Measurements from ENCODE around the gene FUZ. TPM values are rescaled to one million over a fixed set of nuclear protein-coding genes. Genes with fewer than 3 reads are reported as not detected.

FUZ gene
- total and polyA plus RNA-seq, 2 donors (not counting 1 experiment from before 2014, with no cell fraction given), result 30.2 to 31.5 TPM

DNA sequence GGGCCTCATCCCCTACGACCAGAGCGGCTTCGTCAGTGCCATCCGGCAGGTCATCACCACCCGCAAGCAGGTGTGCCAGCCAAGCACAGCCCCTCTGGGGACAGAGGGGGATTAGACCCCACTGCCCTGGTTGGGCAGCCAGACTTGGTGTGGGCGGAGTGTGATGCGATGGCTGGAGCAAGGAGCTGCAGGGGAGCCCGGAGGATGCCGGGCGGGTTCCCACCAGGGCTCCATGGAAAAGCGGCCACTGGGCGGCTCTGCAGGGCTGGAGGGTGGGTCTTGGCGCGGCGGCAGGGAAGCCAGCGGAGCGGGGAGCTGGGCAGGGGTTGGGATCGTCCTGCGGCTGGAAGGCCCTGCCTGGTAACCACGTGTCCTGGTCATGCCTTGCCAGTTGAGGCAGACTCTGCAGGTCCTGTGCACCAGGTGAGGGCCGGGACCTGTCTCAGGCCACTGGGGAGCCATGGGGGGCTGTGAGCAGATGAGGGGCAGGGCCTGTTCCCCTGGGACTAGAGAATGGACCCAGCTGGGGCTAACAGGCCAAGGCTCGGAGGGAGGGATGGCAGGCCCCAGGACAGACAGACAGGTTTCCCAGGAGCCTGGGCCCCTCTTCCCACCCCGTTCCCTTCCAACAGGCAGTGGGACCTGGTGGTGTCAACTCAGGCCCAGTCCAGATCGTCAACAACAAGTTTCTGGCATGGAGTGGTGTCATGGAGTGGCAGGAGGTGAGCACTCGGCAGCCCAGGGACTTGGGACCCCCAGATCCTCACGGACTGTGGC lies 44.2 kb upstream of the FUZ start:
- peaks cover 0 to 55% of the 10 kb centered on the region in 2 experiments for H3K36me3 ChIP-seq (replicated peaks in 1 of 2; ENCODE audit: control extremely low read depth in 1 of 2, control insufficient read depth in 1 of 2, extremely low read depth in 1 of 2, insufficient read depth in 2 of 2, low read length in 1 of 2)
- CTCF ChIA-PET, result no interaction called here
- H2AFZ ChIP-seq (ENCODE audit: insufficient read depth, low read depth, low read length, poor library complexity, severe bottlenecking), result no peak overlapping the region
- WGBS (ENCODE audit: insufficient coverage), result 94% methylated on average over 25 of the region's 26 CpGs
- H3K9me3 Mint-ChIP-seq (ENCODE audit: insufficient read depth), result no peaks in the 10 kb centered on the region
- no peak overlapping the region for H3K9ac ChIP-seq (ENCODE audit: low read length)
- H3K27ac Mint-ChIP-seq, result no peak overlapping the region
- H3K9me3 ChIP-seq (ENCODE audit: control extremely low read depth in 1 of 3, control insufficient read depth in 2 of 3, insufficient read depth in 1 of 3, low read length in 2 of 3), result no peaks in the 10 kb centered on the region
- peaks cover 13 to 18% of the 10 kb centered on the region in 2 donors for H3K4me1 ChIP-seq (ENCODE audit: control insufficient read depth in 2 of 2, insufficient read depth in 2 of 2, low read length in 2 of 2)
- intact Hi-C loops (cut with micrococcal nuclease), result no loop called here
- DNase-seq, result peak; percentile 33
- no peak overlapping the region for H3K4me3 ChIP-seq (ENCODE audit: control extremely low read depth in 1 of 5, extremely low read depth in 1 of 5, insufficient read depth in 1 of 5, low read depth in 2 of 5, low read length in 4 of 5)
- H4K20me1 ChIP-seq (ENCODE audit: control insufficient read depth, insufficient read depth, low read length, poor library complexity, severe bottlenecking), result peaks cover 92% of the 10 kb centered on the region
- POLR2A ChIA-PET, result no interaction called here
- no peak for ATAC-seq (ENCODE audit: low read depth)
- no peak overlapping the region for H3K4me3 Mint-ChIP-seq
- no peaks in the 10 kb centered on the region for H3K27me3 ChIP-seq (replicated peaks in 1 of 4; ENCODE audit: control extremely low read depth in 1 of 4, control insufficient read depth in 3 of 4, insufficient read depth in 4 of 4, low read length in 3 of 4)
- TF ChIP-seq EZH2 (IDR thresholded peaks at IDR 0.05; ENCODE audit: borderline replicate concordance, insufficient read depth, low read depth, low read length, poor library complexity, severe bottlenecking) (no peak), CTCF (IDR thresholded peaks at IDR 0.05) (no peak)
- H3K27ac ChIP-seq (ENCODE audit: low read length in 2 of 2), result no peak overlapping the region
- H3K4me1 Mint-ChIP-seq, result peaks cover 15% of the 10 kb centered on the region
- no peaks in the 10 kb centered on the region for H3K27me3 Mint-ChIP-seq
- no peak overlapping the region for H3K4me2 ChIP-seq (replicated peaks; ENCODE audit: low read depth, low read length, poor library complexity, severe bottlenecking)
- peaks cover 19% of the 10 kb centered on the region for H3K79me2 ChIP-seq (ENCODE audit: control insufficient read depth, insufficient read depth, low read length)

- Mint-ChIP-seq H3K27me3 (no peaks in the 10 kb centered on the region), H3K4me3 (no peak overlapping the region), H3K27ac (no peak overlapping the region), H3K9me3 (ENCODE audit: insufficient read depth) (no peaks in the 10 kb centered on the region), H3K4me1 (peaks cover 19% of the 10 kb centered on the region)
- peaks cover 17 to 24% of the 10 kb centered on the region in 2 donors for H3K4me1 ChIP-seq (ENCODE audit: control insufficient read depth in 2 of 2, insufficient read depth in 2 of 2, low read length in 2 of 2)
- no peak for DNase-seq
- no peaks in the 10 kb centered on the region for H3K27me3 ChIP-seq (replicated peaks in 1 of 4; ENCODE audit: control extremely low read depth in 1 of 4, control insufficient read depth in 3 of 4, insufficient read depth in 4 of 4, low read length in 3 of 4)
- intact Hi-C loops (cut with micrococcal nuclease), result no loop called here
- H3K27ac ChIP-seq (ENCODE audit: low read length in 2 of 2), result no peak overlapping the region
- H3K9ac ChIP-seq (ENCODE audit: low read length), result no peak overlapping the region
- H4K20me1 ChIP-seq (ENCODE audit: control insufficient read depth, insufficient read depth, low read length, poor library complexity, severe bottlenecking), result peaks cover 95% of the 10 kb centered on the region
- H3K9me3 ChIP-seq (ENCODE audit: control extremely low read depth in 1 of 3, control insufficient read depth in 2 of 3, insufficient read depth in 1 of 3, low read length in 2 of 3), result no peaks in the 10 kb centered on the region
- ChIA-PET POLR2A (interaction anchor here (0.6 kb wide), 1 partner anchor 46 kb away, joined by 5 read pairs; no protein-coding TSS in a partner anchor), CTCF (no interaction called here)
- no peak overlapping the region for H3K4me3 ChIP-seq (ENCODE audit: control extremely low read depth in 1 of 5, extremely low read depth in 1 of 5, insufficient read depth in 1 of 5, low read depth in 2 of 5, low read length in 4 of 5)
- no peak overlapping the region for H2AFZ ChIP-seq (ENCODE audit: insufficient read depth, low read depth, low read length, poor library complexity, severe bottlenecking)
- no peak for TF ChIP-seq EZH2 (IDR thresholded peaks at IDR 0.05; ENCODE audit: borderline replicate concordance, insufficient read depth, low read depth, low read length, poor library complexity, severe bottlenecking)
- TF ChIP-seq CTCF (IDR thresholded peaks at IDR 0.05), result no peak
- no peak for ATAC-seq (ENCODE audit: low read depth)
- H3K36me3 ChIP-seq (replicated peaks in 1 of 2; ENCODE audit: control extremely low read depth in 1 of 2, control insufficient read depth in 1 of 2, extremely low read depth in 1 of 2, insufficient read depth in 2 of 2, low read length in 1 of 2), result peaks cover 0 to 51% of the 10 kb centered on the region in 2 experiments
- H3K4me2 ChIP-seq (replicated peaks; ENCODE audit: low read depth, low read length, poor library complexity, severe bottlenecking), result no peak overlapping the region
- WGBS (ENCODE audit: insufficient coverage), result 98% methylated on average over 12 of the region's 18 CpGs
- peaks cover 25% of the 10 kb centered on the region for H3K79me2 ChIP-seq (ENCODE audit: control insufficient read depth, insufficient read depth, low read length)
Measured at GRCh38 chr19:49856574-49857021, 43.5 kb upstream of the FUZ start.
